GM21529 (cell line): ENCODE measurements around the gene TMEM175.
"Not testable (repeated sequence)": the region's sequence is repeated elsewhere in the genome, so short reads cannot be mapped to it uniquely, and the experiment has no call there.

Source experiments
- ATAC-seq: cut with Tn5 transposase; IDR thresholded peaks from one replicate; pipeline ENCODE4 v1.9.1; 2021; ENCODE audit not compliant: unreplicated experiment

TMEM175 gene

GRCh38 chr4:968621-969394, 36.5 kb downstream of the TMEM175 start:
- ATAC-seq, result no peak

- ATAC-seq, result no peak
Observed at GRCh38 chr4:970046-970745, 37.9 kb downstream of the TMEM175 start.

GRCh38 chr4:970854-971520, 38.7 kb downstream of the TMEM175 start:
- ATAC-seq, result no peak

GRCh38 chr4:971666-972500, 39.6 kb downstream of the TMEM175 start:
- ATAC-seq, result no peak

- ATAC-seq, result peak; percentile 50
Observed at GRCh38 chr4:972651-973424, 40.6 kb downstream of the TMEM175 start.

- peak; percentile 65 for ATAC-seq
Observed at GRCh38 chr4:973431-974397, 41.5 kb downstream of the TMEM175 start, which contains the start of gene DGKQ. Gene DGKQ (minus strand): TSS chr4:973569. CDS start chr4:973482, 87 bp downstream.

GRCh38 chr4:974668-975067, 42.4 kb downstream of the TMEM175 start:
- no peak for ATAC-seq

GRCh38 chr4:976016-976415, 43.8 kb downstream of the TMEM175 start:
- ATAC-seq, result not testable (repeated sequence)

- ATAC-seq, result no peak
Observed at GRCh38 chr4:978957-979701, 46.9 kb downstream of the TMEM175 start.

GRCh38 chr4:982291-982690, 50.0 kb downstream of the TMEM175 start:
- ATAC-seq, result no peak

- ATAC-seq, result no peak
Observed at GRCh38 chr4:982814-983213, 50.6 kb downstream of the TMEM175 start.

- no peak for ATAC-seq
Observed at GRCh38 chr4:984336-985054, 52.2 kb downstream of the TMEM175 start.

GRCh38 chr4:985123-985830, 53.0 kb downstream of the TMEM175 start:
- ATAC-seq, result no peak

GRCh38 chr4:986428-986878, 54.2 kb downstream of the TMEM175 start:
- peak; percentile 12 for ATAC-seq

- peak; percentile 76 for ATAC-seq
Observed at GRCh38 chr4:986879-987623, 54.8 kb downstream of the TMEM175 start, which contains the start of gene IDUA. Gene IDUA (plus strand): TSS chr4:987044. CDS start chr4:987085, 41 bp downstream.
